Measurements from ENCODE around the gene EFNA5. TPM values are rescaled to one million over a fixed set of nuclear protein-coding genes. Genes with fewer than 3 reads are reported as not detected.

The EFNA5 gene
- total and polyA plus RNA-seq, 2 of the 8 experiments (the other 6 are each of a cell fraction or from before 2014, with no cell fraction given) = 9.6 to 21.8 TPM

DNA sequence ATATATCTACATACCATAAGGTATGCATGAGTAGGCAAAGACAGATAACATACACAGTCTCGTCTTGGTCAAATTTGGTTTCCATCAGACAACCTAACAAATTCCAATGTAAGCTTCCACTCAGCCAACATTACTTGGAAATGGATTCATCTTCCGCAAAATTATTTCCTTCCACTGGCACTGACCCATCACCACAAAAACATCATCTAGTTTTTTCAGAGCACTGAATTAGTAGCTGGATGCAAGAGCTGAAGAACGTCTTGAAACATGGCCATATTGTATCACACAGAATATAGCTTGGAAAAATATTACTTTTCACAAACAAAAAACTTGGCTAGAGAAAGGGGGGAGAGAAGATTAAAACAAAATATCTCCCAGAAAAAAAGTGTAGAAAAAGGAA is 73.5 kb downstream of the EFNA5 start:
- H4K91ac ChIP-seq (replicated peaks; ENCODE audit: insufficient read length, low read length) = no peak overlapping the region
- no peak overlapping the region for H2BK15ac ChIP-seq (ENCODE audit: low read length)
- no peak overlapping the region for H3K18ac ChIP-seq (ENCODE audit: extremely low read depth, low read length)
- H3K79me2 ChIP-seq (ENCODE audit: control insufficient read depth in 1 of 2, insufficient read depth in 2 of 2, low read length in 2 of 2) = 0 out of 4 replicates have a peak, but pooled peaks cover 0 to 3% of the 10 kb centered on the region in 2 experiments
- H3K14ac ChIP-seq (ENCODE audit: insufficient read length) = no peak overlapping the region
- H4K5ac ChIP-seq (ENCODE audit: insufficient read length, low read depth, low read length) = no peak overlapping the region
- no peaks in the 10 kb centered on the region for H3K9me3 ChIP-seq (ENCODE audit: insufficient read depth in 2 of 2, low read depth in 1 of 2, low read length in 1 of 2)
- no peak overlapping the region for H3K4ac ChIP-seq (replicated peaks; ENCODE audit: insufficient read length, low read depth, low read length)
- 97% methylated on average over 3 of the region's 3 CpGs; no CpG with 5 or more reads in 1 of the 2 experiments for WGBS, 2 experiments (ENCODE audit: extremely low coverage in 1 of 2, insufficient coverage in 1 of 2, insufficient read length in 1 of 2, insufficient replicate concordance in 2 of 2, low coverage in 1 of 2, low lambda C conversion rate in 2 of 2, missing lambda C conversion rate in 1 of 2)
- no peaks in the 10 kb centered on the region for H3K23me2 ChIP-seq (ENCODE audit: low read depth, low read length)
- H2BK5ac ChIP-seq (ENCODE audit: low read depth, low read length) = no peak overlapping the region
- CTCF ChIA-PET (ENCODE audit: partially characterized antibody) = interaction anchor here (0.6 to 2.9 kb wide), 3 partner anchors 11 to 25 kb away, joined by 3 to 9 read pairs (median 3); no protein-coding TSS in a partner anchor
- peaks cover 0 to 2% of the 10 kb centered on the region in 2 experiments for H4K20me1 ChIP-seq (replicated peaks in 1 of 2; ENCODE audit: control insufficient read depth in 1 of 2, insufficient read depth in 2 of 2, low read length in 2 of 2)
- POLR2A ChIA-PET (ENCODE audit: partially characterized antibody) = no interaction called here
- DNase-seq (ENCODE audit: low read depth in 1 of 2, low spot score in 2 of 2) (no peak), FAIRE-seq (no peak)
- H3K27me3 ChIP-seq (replicated peaks in 1 of 4; ENCODE audit: control insufficient read depth in 3 of 4, extremely low read depth in 1 of 4, insufficient read depth in 3 of 4, low read length in 3 of 4) = no peaks in the 10 kb centered on the region
- peaks cover 0 to 3% (median 0%) of the 10 kb centered on the region in 4 experiments; a peak in 1 of 7 replicates for H3K4me1 ChIP-seq (replicated peaks in 1 of 4; ENCODE audit: control insufficient read depth in 3 of 4, insufficient read depth in 4 of 4, low read length in 3 of 4)
- H3K56ac ChIP-seq (replicated peaks; ENCODE audit: insufficient read length, low read depth, low read length) = no peak overlapping the region
- no peak overlapping the region for H3K27ac ChIP-seq (ENCODE audit: low read depth, low read length)
- H3K23ac ChIP-seq (ENCODE audit: insufficient read length) = no peak overlapping the region
- no peak overlapping the region for H2BK120ac ChIP-seq (replicated peaks; ENCODE audit: low read depth, low read length)
- H2BK20ac ChIP-seq (ENCODE audit: low read length) = no peak overlapping the region
- no peak overlapping the region for H2AK5ac ChIP-seq (ENCODE audit: low read depth, low read length)
- no peak overlapping the region for H3K9ac ChIP-seq (replicated peaks in 1 of 4; ENCODE audit: extremely low read depth in 1 of 4, low read depth in 3 of 4, low read length in 3 of 4)
- H4K8ac ChIP-seq (ENCODE audit: extremely low read depth, insufficient read depth, low read length) = no peak overlapping the region
- no peak overlapping the region for H3K4me3 ChIP-seq (ENCODE audit: extremely low read depth in 1 of 4, insufficient read depth in 2 of 4, low read depth in 3 of 4, low read length in 4 of 4)
- H3K36me3 ChIP-seq (ENCODE audit: control insufficient read depth in 2 of 4, insufficient read depth in 4 of 4, low read length in 3 of 4) = no peaks in the 10 kb centered on the region
- no peak overlapping the region for H3K4me2 ChIP-seq (ENCODE audit: insufficient read depth in 1 of 2, low read depth in 2 of 2, low read length in 2 of 2)
- TF ChIP-seq SIRT6 (IDR thresholded peaks at IDR 0.05; ENCODE audit: low read length) (no peak), TBP (IDR thresholded peaks at IDR 0.05; ENCODE audit: low read depth, low read length) (no peak), RBBP5 (IDR thresholded peaks at IDR 0.05; ENCODE audit: borderline replicate concordance, low read depth, low read length) (no peak), NANOG (IDR thresholded peaks at IDR 0.05; ENCODE audit: insufficient read depth, low read depth, low read length, poor library complexity, severe bottlenecking) (no peak), SIX5 (IDR thresholded peaks at IDR 0.05; ENCODE audit: low read depth, low read length) (no peak), PHF8 (conservative IDR thresholded peaks at IDR 0.05; ENCODE audit: low read depth, low read length) (no peak), CEBPB (IDR thresholded peaks at IDR 0.05; ENCODE audit: low read depth, low read length) (no peak), HDAC2 (IDR thresholded peaks at IDR 0.05; ENCODE audit: borderline replicate concordance in 1 of 2, low read depth in 2 of 2, low read length in 2 of 2) (no peak), CREB1 (IDR thresholded peaks at IDR 0.05) (no peak), BCL11A (IDR thresholded peaks at IDR 0.05; ENCODE audit: low read depth in 2 of 2, low read length in 2 of 2) (no peak), EGR1 (IDR thresholded peaks at IDR 0.05; ENCODE audit: borderline replicate concordance, low read depth, low read length) (no peak), POU5F1 (IDR thresholded peaks at IDR 0.05; ENCODE audit: low read depth, low read length) (no peak), RNF2 (IDR thresholded peaks at IDR 0.05; ENCODE audit: borderline replicate concordance, low read depth, low read length, missing control alignments, poor library complexity, severe bottlenecking) (no peak), ASH2L (IDR thresholded peaks at IDR 0.05; ENCODE audit: low read length) (no peak), BRCA1 (IDR thresholded peaks at IDR 0.05; ENCODE audit: low read depth, low read length) (no peak), POLR2A (IDR thresholded peaks at IDR 0.05; ENCODE audit: control extremely low read depth in 1 of 2, low read depth in 2 of 2, low read length in 2 of 2) (no peak)
- no peaks in the 10 kb centered on the region for H3K79me1 ChIP-seq (ENCODE audit: low read depth, low read length)
- no peak overlapping the region for H2BK12ac ChIP-seq (ENCODE audit: low read depth, low read length)
- no peak overlapping the region for H2AFZ ChIP-seq (ENCODE audit: low read length)

Measured in H1 (cell line).